Type B pancreatic cell (in vitro differentiated cells): ENCODE measurements around the gene PAK1. TPM values are rescaled to one million over a fixed set of nuclear protein-coding genes. Genes with fewer than 3 reads are reported as not detected.

Source experiments
- DNase-seq: peaks from one replicate; pipeline ENCODE4 v3.0.0; 2021; ENCODE audit warnings: mixed read lengths; ENCODE audit not compliant: unreplicated experiment; ENCODE audit errors: extremely low spot score
- H3K27ac Mint-ChIP-seq: 2 replicates; pipeline ENCODE4 v1.8.0; 2021; ENCODE audit warnings: mild to moderate bottlenecking, mixed read lengths
- H3K27me3 Mint-ChIP-seq: 2 replicates; pipeline ENCODE4 v1.8.0; 2021; ENCODE audit warnings: mixed read lengths
- H3K36me3 Mint-ChIP-seq: 2 replicates; pipeline ENCODE4 v1.8.0; 2021; ENCODE audit warnings: mixed read lengths
- H3K4me1 Mint-ChIP-seq: one replicate; pipeline ENCODE4 v1.8.0; 2021; ENCODE audit warnings: mixed read lengths; ENCODE audit not compliant: unreplicated experiment
- H3K4me3 Mint-ChIP-seq: 2 replicates; pipeline ENCODE4 v1.8.0; 2021; ENCODE audit warnings: mild to moderate bottlenecking, mixed read lengths
- H3K9me3 Mint-ChIP-seq: 2 replicates; pipeline ENCODE4 v1.8.0; 2021; ENCODE audit warnings: mixed read lengths
- CTCF ChIP-seq: fragments of 200-600 bp; sonication (generic); conservative IDR thresholded peaks from 2 replicates; pipeline ENCODE4 v1.5.0; 2021; ENCODE audit warnings: antibody characterized with exemption, mild to moderate bottlenecking
- total RNA-seq: library from RNA; stranded (reverse); gene quantifications from 2 replicates; pipeline ENCODE4 v1.2.1, GENCODE V29; 2021; ENCODE audit warnings: low replicate concordance

The PAK1 gene
- total RNA-seq, 1 donor from 2014 or later, result 70.3 TPM

GRCh38 chr11:77345621-77346020 lies 128.3 kb downstream of the PAK1 start:
- H3K4me3 Mint-ChIP-seq, result no peak overlapping the region
- DNase-seq, result no peak
- H3K4me1 Mint-ChIP-seq, result peaks cover 7% of the 10 kb centered on the region
- H3K27ac Mint-ChIP-seq, result no peak overlapping the region
- no peak for TF ChIP-seq CTCF
- H3K36me3 Mint-ChIP-seq, result peaks cover 43% of the 10 kb centered on the region
- no peaks in the 10 kb centered on the region for H3K27me3 Mint-ChIP-seq
- H3K9me3 Mint-ChIP-seq, result no peaks in the 10 kb centered on the region

GRCh38 chr11:77340501-77340900 lies 133.4 kb downstream of the PAK1 start:
- Mint-ChIP-seq H3K27me3 (no peaks in the 10 kb centered on the region), H3K36me3 (peaks cover 27% of the 10 kb centered on the region), H3K27ac (no peak overlapping the region), H3K4me1 (no peaks in the 10 kb centered on the region), H3K9me3 (no peaks in the 10 kb centered on the region), H3K4me3 (no peak overlapping the region)
- no peak for DNase-seq
- no peak for TF ChIP-seq CTCF

GRCh38 chr11:77332259-77332658 lies 141.6 kb downstream of the PAK1 start:
- Mint-ChIP-seq H3K9me3 (no peaks in the 10 kb centered on the region), H3K4me3 (no peak overlapping the region), H3K4me1 (no peaks in the 10 kb centered on the region), H3K36me3 (peaks cover 21% of the 10 kb centered on the region), H3K27me3 (no peaks in the 10 kb centered on the region), H3K27ac (no peak overlapping the region)
- no peak for DNase-seq
- TF ChIP-seq CTCF, result no peak

GRCh38 chr11:77325159-77325558 lies 148.7 kb downstream of the PAK1 start:
- no peaks in the 10 kb centered on the region for H3K4me1 Mint-ChIP-seq
- TF ChIP-seq CTCF, result no peak
- H3K27ac Mint-ChIP-seq, result no peak overlapping the region
- no peak overlapping the region for H3K4me3 Mint-ChIP-seq
- peaks cover 19% of the 10 kb centered on the region for H3K36me3 Mint-ChIP-seq
- no peaks in the 10 kb centered on the region for H3K9me3 Mint-ChIP-seq
- no peak for DNase-seq
- H3K27me3 Mint-ChIP-seq, result no peaks in the 10 kb centered on the region

DNA sequence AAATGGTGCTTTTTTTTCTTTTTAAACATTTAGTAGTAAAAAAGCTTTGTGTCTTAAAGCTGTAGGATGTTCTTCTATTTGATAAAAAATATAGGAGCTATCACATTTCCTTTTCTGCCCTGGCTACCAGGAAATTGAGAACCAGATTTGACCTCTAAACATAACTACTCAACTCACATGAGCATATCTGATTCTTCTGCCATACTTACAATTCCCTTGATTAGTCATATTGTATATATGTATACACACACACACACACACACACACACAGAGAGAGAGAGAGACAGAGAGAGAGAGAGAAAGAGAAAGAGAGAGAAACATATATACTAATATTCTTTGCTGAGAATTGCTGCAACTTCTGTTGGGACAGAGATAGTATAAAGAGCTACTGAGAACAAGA lies 149.4 kb downstream of the PAK1 start:
- DNase-seq, result no peak
- no peaks in the 10 kb centered on the region for H3K4me1 Mint-ChIP-seq
- no peak overlapping the region for H3K4me3 Mint-ChIP-seq
- H3K27me3 Mint-ChIP-seq, result no peaks in the 10 kb centered on the region
- TF ChIP-seq CTCF, result no peak
- peaks cover 19% of the 10 kb centered on the region for H3K36me3 Mint-ChIP-seq
- no peaks in the 10 kb centered on the region for H3K9me3 Mint-ChIP-seq
- no peak overlapping the region for H3K27ac Mint-ChIP-seq
